Measurements from ENCODE around the gene KIAA1549.

GRCh38 chr7:138978541-138979184 is 2.5 kb downstream of the KIAA1549 start:
- TF ChIP-seq CTCF (IDR thresholded peaks at IDR 0.05) = no peak
- no peak for TF ChIP-seq EP300 (IDR thresholded peaks at IDR 0.05)

Measured in tibial nerve (tissue), 4 donors.